GM18502 (cell line): ENCODE results near the gene CREB3L2.

Experiments
- ATAC-seq: cut with Tn5 transposase; IDR thresholded peaks from one replicate; pipeline ENCODE4 v1.9.1; 2021; ENCODE audit warnings: mild to moderate bottlenecking; ENCODE audit not compliant: unreplicated experiment, poor library complexity

Gene CREB3L2

GRCh38 chr7:137953665-137954470 lies 48.0 kb downstream of the CREB3L2 start:
- peak; percentile 49 for ATAC-seq

GRCh38 chr7:137953043-137953664 lies 48.7 kb downstream of the CREB3L2 start:
- no peak for ATAC-seq

- ATAC-seq: no peak
Measured at GRCh38 chr7:137952426-137952805, 49.5 kb downstream of the CREB3L2 start.

GRCh38 chr7:137951700-137952425 lies 50.0 kb downstream of the CREB3L2 start:
- ATAC-seq: no peak

- ATAC-seq: no peak
Measured at GRCh38 chr7:137950967-137951366, 50.9 kb downstream of the CREB3L2 start.

GRCh38 chr7:137950263-137950621 lies 51.6 kb downstream of the CREB3L2 start:
- ATAC-seq: no peak

GRCh38 chr7:137949416-137950262 lies 52.2 kb downstream of the CREB3L2 start:
- ATAC-seq: no peak

- ATAC-seq: no peak
Measured at GRCh38 chr7:137948845-137949330, 53.0 kb downstream of the CREB3L2 start.

GRCh38 chr7:137948083-137948844 lies 53.6 kb downstream of the CREB3L2 start:
- no peak for ATAC-seq

GRCh38 chr7:137947046-137947445 lies 54.8 kb downstream of the CREB3L2 start:
- ATAC-seq: no peak

GRCh38 chr7:137946011-137946410 lies 55.9 kb downstream of the CREB3L2 start:
- ATAC-seq: no peak

GRCh38 chr7:137944168-137944567 lies 57.7 kb downstream of the CREB3L2 start:
- ATAC-seq: no peak

- ATAC-seq: no peak
Measured at GRCh38 chr7:137943132-137943551, 58.7 kb downstream of the CREB3L2 start.

- ATAC-seq: no peak
Measured at GRCh38 chr7:137942484-137943115, 59.3 kb downstream of the CREB3L2 start.

- ATAC-seq: no peak
Measured at GRCh38 chr7:137940656-137941518, 61.0 kb downstream of the CREB3L2 start.

- no peak for ATAC-seq
Measured at GRCh38 chr7:137940218-137940617, 61.7 kb downstream of the CREB3L2 start.

GRCh38 chr7:137937202-137937560 lies 64.7 kb downstream of the CREB3L2 start:
- ATAC-seq: no peak

GRCh38 chr7:137936509-137937201 lies 65.2 kb downstream of the CREB3L2 start:
- no peak for ATAC-seq
